ENCODE data around the gene RTN4RL1.

- TF ChIP-seq CTCF (optimal IDR thresholded peaks at IDR 0.05 in 1 of 3, IDR thresholded peaks at IDR 0.05 in 1 of 3, conservative IDR thresholded peaks at IDR 0.05 in 1 of 3; ENCODE audit: extremely low read depth in 1 of 3, insufficient read depth in 2 of 3, low read length in 3 of 3) (no peak), EZH2 (IDR thresholded peaks at IDR 0.05; ENCODE audit: low read length) (no peak)
These were observed 117.9 kb downstream of the RTN4RL1 start for GRCh38 chr17:1907216-1907631.

Data from keratinocyte (primary cell).